ENCODE measurements around the gene PDZD4. TPM values are rescaled to one million over a fixed set of nuclear protein-coding genes. Genes with fewer than 3 reads are reported as not detected.

PDZD4 gene
- total RNA-seq, 1 donor from 2014 or later = 9.9 TPM

DNA sequence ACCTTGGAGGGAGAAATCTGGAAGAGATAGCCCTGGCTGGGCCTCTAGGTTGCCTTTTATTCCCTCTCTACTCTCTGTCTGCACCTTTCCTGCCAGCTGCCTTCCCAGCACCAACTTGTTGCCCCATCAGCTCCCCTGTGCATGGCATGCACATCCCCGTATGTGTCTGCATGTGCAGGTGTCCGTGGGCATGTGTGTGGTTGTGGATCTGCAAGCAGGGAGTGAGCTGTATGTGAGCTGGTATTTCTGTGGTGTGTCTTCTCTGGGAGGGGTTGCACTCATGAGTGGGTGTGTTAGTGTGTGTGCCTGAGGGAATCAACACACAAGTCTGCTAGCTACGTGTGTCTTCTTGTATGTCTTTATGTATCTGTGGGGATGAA is 45.8 kb upstream of the PDZD4 start:
- no peaks in the 10 kb centered on the region for H4K20me1 ChIP-seq (ENCODE audit: insufficient read depth, low read length)
- Mint-ChIP-seq H3K4me3 (ENCODE audit: unreplicated experiment) (no peak overlapping the region), H3K4me1 (ENCODE audit: low read depth, unreplicated experiment) (peaks cover 31% of the 10 kb centered on the region), H3K27ac (ENCODE audit: unreplicated experiment) (peak overlapping the region; percentile 47), H3K9me3 (ENCODE audit: unreplicated experiment) (no peaks in the 10 kb centered on the region), H3K36me3 (ENCODE audit: low read depth, unreplicated experiment) (peaks cover 6% of the 10 kb centered on the region), H3K27me3 (ENCODE audit: low read depth, unreplicated experiment) (no peaks in the 10 kb centered on the region)
- H3K79me2 ChIP-seq (ENCODE audit: insufficient read depth, low read length) = no peaks in the 10 kb centered on the region
- no peak overlapping the region for H3K27ac ChIP-seq (ENCODE audit: low read depth, low read length)
- TF ChIP-seq EZH2 (IDR thresholded peaks at IDR 0.05; ENCODE audit: insufficient read depth, low read length) = no peak
- TF ChIP-seq CTCF (IDR thresholded peaks at IDR 0.05; ENCODE audit: insufficient read depth, low read depth, low read length) = no peak
- no peaks in the 10 kb centered on the region for H3K9me3 ChIP-seq (ENCODE audit: insufficient read depth, low read depth, low read length)
- no peaks in the 10 kb centered on the region for H3K36me3 ChIP-seq (ENCODE audit: insufficient read depth, low read length)
- no peaks in the 10 kb centered on the region for H3K4me1 ChIP-seq (ENCODE audit: insufficient read depth, low read length)
- FAIRE-seq = no peak
- no peak overlapping the region for H2AFZ ChIP-seq (ENCODE audit: low read depth, low read length)
- no peak for DNase-seq (ENCODE audit: low read depth)
- H3K4me3 ChIP-seq (ENCODE audit: insufficient read depth, low read depth, low read length) = no peak overlapping the region
- H3K27me3 ChIP-seq (ENCODE audit: insufficient read depth, low read length) = peaks cover 8% of the 10 kb centered on the region
- no peak overlapping the region for H3K9ac ChIP-seq (ENCODE audit: low read length)
- no peak overlapping the region for H3K4me2 ChIP-seq (ENCODE audit: low read length)

DNA sequence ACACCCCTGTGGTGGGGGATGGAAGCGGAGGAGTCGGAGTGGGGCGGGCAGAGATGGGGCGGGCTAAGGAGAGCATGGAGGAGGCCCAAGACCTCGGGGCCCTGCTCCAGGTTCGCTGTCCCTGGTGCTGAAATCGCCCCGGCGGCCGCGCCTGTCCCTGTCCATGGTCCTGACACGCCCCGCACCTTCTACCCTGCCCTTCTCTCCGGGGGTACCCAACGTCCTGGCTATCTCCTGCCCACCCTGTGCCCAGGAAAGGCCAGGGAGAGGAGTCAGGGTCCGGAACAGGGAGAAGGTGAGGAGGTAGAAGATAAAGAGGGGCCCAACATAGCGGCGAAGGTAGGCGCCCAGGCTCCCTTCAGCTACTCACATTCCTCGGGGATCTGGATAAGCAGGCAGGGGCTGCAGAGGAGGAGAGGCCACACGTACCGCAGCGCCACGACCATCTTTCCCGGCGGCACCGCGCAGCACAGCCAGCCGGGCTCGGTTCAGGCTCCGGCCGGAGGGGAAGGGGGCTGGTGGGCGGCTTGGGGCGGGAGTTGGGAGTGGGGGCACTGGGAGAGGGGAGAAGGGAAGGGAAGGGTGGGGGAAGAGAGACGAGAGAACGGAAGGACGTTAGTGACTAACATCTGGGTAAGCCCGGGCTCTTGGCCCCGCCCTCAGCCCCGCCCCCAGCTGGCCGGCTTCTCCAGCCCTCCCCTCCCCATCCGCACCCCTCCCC is 45.2 kb upstream of the PDZD4 start:
- H3K4me2 ChIP-seq (ENCODE audit: low read length) = no peak overlapping the region

More for the DNA sequence above, 45.2 kb upstream of the PDZD4 start:
- TF ChIP-seq EZH2 (IDR thresholded peaks at IDR 0.05; ENCODE audit: insufficient read depth, low read length) (no peak), CTCF (IDR thresholded peaks at IDR 0.05; ENCODE audit: insufficient read depth, low read depth, low read length) (no peak)
- Mint-ChIP-seq H3K9me3 (ENCODE audit: unreplicated experiment) (no peaks in the 10 kb centered on the region), H3K36me3 (ENCODE audit: low read depth, unreplicated experiment) (peaks cover 6% of the 10 kb centered on the region), H3K4me3 (ENCODE audit: unreplicated experiment) (no peak overlapping the region), H3K27ac (ENCODE audit: unreplicated experiment) (no peak overlapping the region), H3K4me1 (ENCODE audit: low read depth, unreplicated experiment) (peaks cover 27% of the 10 kb centered on the region), H3K27me3 (ENCODE audit: low read depth, unreplicated experiment) (no peaks in the 10 kb centered on the region)
- no peak overlapping the region for H3K4me3 ChIP-seq (ENCODE audit: insufficient read depth, low read depth, low read length)
- H4K20me1 ChIP-seq (ENCODE audit: insufficient read depth, low read length) = no peaks in the 10 kb centered on the region
- DNase-seq (ENCODE audit: low read depth) (no peak), FAIRE-seq (no peak)
- H2AFZ ChIP-seq (ENCODE audit: low read depth, low read length) = no peak overlapping the region
- no peaks in the 10 kb centered on the region for H3K4me1 ChIP-seq (ENCODE audit: insufficient read depth, low read length)
- H3K27me3 ChIP-seq (ENCODE audit: insufficient read depth, low read length) = peaks cover 8% of the 10 kb centered on the region
- H3K36me3 ChIP-seq (ENCODE audit: insufficient read depth, low read length) = no peaks in the 10 kb centered on the region
- H3K9me3 ChIP-seq (ENCODE audit: insufficient read depth, low read depth, low read length) = no peaks in the 10 kb centered on the region
- H3K79me2 ChIP-seq (ENCODE audit: insufficient read depth, low read length) = no peaks in the 10 kb centered on the region
- H3K9ac ChIP-seq (ENCODE audit: low read length) = no peak overlapping the region
- no peak overlapping the region for H3K27ac ChIP-seq (ENCODE audit: low read depth, low read length)
